GM19328 (cell line): ENCODE data around the gene DCANP1.

Source experiments
- ATAC-seq: cut with Tn5 transposase; IDR thresholded peaks from one replicate; pipeline ENCODE4 v1.9.1; 2021; ENCODE audit warnings: mild to moderate bottlenecking, moderate library complexity; ENCODE audit not compliant: unreplicated experiment

The DCANP1 gene

GRCh38 chr5:135426102-135427082 is 20.8 kb downstream of the DCANP1 start:
- ATAC-seq: peak; percentile 80

- ATAC-seq: no peak
Measured at GRCh38 chr5:135425641-135426040, 21.5 kb downstream of the DCANP1 start.

GRCh38 chr5:135423846-135424168 is 23.3 kb downstream of the DCANP1 start:
- ATAC-seq: no peak

GRCh38 chr5:135423146-135423845 is 23.9 kb downstream of the DCANP1 start:
- no peak for ATAC-seq

GRCh38 chr5:135422419-135422818 is 24.7 kb downstream of the DCANP1 start:
- ATAC-seq: no peak

- ATAC-seq: no peak
Measured at GRCh38 chr5:135417083-135417482, 30.1 kb downstream of the DCANP1 start.

GRCh38 chr5:135405082-135405481 is 42.1 kb downstream of the DCANP1 start:
- ATAC-seq: no peak

- ATAC-seq: no peak
Measured at GRCh38 chr5:135402031-135402430, 45.1 kb downstream of the DCANP1 start.

GRCh38 chr5:135400866-135401265 is 46.3 kb downstream of the DCANP1 start:
- no peak for ATAC-seq

GRCh38 chr5:135399794-135400542 is 47.2 kb downstream of the DCANP1 start:
- ATAC-seq: no peak

GRCh38 chr5:135398855-135399793 is 48.0 kb downstream of the DCANP1 start, which contains the start of gene MACROH2A1:
MACROH2A1 (minus strand) TSS chr5:135399231; CDS start chr5:135389093, 10,138 bp downstream.
- ATAC-seq: peak; percentile 80

GRCh38 chr5:135398160-135398854 is 48.8 kb downstream of the DCANP1 start:
- ATAC-seq: peak; percentile 36

- ATAC-seq: no peak
Measured at GRCh38 chr5:135397084-135397483, 50.1 kb downstream of the DCANP1 start.

- no peak for ATAC-seq
Measured at GRCh38 chr5:135396459-135397055, 50.6 kb downstream of the DCANP1 start.

GRCh38 chr5:135395866-135396265 is 51.3 kb downstream of the DCANP1 start:
- no peak for ATAC-seq

GRCh38 chr5:135395451-135395850 is 51.7 kb downstream of the DCANP1 start:
- no peak for ATAC-seq
